GM21786 (cell line): ENCODE results near the gene ZNF678.
"Not testable (repeated sequence)": the region's sequence is repeated elsewhere in the genome, so short reads cannot be mapped to it uniquely, and the experiment has no call there.

Experiments used
- ATAC-seq: cut with Tn5 transposase; IDR thresholded peaks from one replicate; pipeline ENCODE4 v1.9.1; 2021; ENCODE audit not compliant: unreplicated experiment

ZNF678 gene

DNA sequence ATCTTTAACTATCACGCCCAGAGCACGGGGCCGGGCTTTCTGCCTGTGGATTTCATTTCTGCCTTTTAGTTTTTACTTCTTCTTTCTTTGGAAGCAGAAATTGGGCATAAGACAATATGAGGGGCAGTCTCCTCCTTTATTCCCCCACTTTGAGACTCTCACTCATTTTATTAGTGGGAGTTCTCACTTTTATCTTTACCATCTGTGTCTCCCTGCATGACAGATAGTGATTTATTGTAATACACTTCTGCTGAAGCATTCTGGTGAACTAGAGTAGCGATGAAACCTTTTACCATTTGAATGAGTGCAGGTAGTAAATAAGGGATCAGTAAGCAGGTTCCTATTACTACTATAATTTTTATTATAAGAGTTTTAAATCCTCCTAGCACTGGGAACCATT lies 26.4 kb downstream of the ZNF678 start:
- ATAC-seq: not testable (repeated sequence)

DNA sequence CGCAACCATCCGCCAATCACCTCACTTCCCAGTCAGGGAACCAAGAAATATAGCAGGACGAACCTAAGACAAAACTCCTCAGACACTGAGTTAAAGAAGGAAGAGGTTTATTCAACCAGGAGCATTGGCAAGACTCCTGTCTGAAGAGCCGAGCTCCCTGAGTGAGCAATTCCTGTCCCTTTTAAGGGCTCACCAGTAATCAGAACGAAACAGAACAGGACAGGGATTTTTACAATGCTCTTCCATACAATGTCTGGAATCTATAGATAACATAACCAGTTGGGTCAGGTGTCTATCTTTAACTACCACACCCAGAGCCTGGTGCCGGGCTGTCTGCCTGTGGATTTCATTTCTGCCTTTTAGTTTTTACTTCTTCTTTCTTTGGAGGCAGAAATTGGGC lies 32.9 kb downstream of the ZNF678 start:
- not testable (repeated sequence) for ATAC-seq

DNA sequence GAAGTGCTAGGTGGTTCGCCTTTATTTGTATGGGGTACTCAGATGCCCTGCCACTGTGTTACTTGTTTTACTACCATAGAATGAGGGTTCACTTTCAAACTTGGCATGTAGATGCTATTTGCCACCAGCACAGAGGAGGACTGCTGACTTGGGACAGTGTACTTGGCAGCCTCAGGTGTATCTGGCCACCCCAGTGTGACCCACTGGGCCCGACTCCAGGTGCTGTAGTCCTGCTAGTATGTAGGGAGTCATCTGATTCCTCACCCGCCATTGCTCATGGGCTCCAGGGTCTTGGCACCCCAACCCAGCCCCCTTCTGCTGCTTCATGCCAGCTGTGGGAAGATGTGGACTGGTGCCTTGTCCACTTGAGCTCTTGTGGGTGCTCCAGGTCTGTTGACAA lies 40.0 kb downstream of the ZNF678 start:
- no peak for ATAC-seq

DNA sequence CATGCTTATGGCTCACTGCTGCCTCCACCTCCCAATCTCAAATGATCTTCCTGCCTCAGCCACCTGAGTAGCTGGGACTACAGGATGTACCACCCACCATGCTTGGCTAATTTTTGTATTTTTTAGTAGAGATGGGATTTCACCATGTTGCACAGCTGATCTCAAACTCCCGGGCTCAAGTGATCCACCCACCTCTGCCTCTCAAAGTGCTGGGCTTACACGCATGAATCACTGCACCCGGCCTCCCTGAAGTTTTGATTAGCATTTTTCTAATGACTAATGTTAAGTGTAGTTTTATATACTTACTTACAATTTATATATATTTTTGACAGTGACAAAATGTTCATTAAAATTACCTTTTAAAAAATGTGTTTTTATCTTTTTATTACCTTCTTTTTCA lies 41.1 kb downstream of the ZNF678 start:
- ATAC-seq: no peak

DNA sequence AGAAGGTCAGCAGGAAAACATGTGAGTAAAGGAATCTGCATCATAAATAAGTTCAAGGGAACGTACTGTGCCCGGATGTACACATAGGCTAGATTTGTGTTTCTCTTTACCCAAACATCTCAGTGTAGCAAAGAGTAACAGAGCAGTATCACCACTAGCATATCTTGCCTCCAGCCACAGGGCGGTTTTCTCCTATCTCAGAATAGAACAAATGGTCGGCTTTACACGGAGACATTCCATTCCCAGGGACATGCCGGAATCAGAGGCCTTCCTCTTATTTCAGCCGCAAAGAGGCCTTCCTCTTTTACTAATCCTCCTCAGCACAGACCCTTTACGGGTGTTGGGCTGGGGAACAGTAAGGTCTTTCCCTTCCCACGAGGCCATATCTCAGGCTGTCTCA lies 42.9 kb downstream of the ZNF678 start:
- ATAC-seq: not testable (repeated sequence)

DNA sequence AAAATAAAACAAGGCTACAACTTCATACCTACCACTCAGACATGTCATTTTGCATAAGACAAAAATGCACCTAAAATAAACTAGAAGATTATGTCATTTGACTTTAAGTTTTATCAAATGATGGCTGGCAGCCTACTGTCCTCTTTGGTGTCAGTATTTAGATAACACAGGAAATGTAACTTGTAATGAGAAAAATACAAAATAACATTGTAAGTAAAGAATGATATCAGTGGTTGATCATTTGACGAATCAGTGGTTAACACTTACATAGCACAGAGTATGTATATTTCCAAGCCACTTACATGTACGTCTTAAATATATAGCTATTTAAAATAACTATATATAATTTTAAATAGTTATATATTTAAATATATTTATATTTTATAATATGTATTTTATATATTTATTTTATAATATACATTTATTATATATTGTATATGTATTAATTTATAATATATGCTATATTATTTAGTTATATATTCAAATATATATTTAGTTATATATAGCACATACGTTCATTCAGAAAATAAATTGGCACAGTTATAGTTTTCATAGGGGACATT lies 44.1 kb downstream of the ZNF678 start:
- ATAC-seq: no peak

DNA sequence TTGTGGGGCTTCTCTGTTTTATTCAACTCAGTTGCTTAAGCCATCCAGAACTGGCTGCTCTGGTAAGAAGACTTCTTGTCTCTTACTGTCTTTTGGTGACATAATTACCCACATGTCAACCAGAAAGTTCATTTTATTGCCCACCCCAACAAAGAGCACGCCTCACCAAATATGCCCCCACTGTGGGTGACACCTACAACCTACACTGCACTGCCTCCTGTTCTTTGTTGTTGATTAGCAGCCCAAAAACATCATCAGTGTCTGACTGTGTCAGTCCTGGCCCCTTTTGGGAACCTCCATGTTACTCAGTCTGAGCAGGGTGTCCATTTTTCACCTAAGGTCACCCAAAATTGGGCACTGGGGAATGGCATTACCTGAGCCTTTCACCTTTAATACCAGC lies 49.3 kb downstream of the ZNF678 start:
- ATAC-seq: no peak

DNA sequence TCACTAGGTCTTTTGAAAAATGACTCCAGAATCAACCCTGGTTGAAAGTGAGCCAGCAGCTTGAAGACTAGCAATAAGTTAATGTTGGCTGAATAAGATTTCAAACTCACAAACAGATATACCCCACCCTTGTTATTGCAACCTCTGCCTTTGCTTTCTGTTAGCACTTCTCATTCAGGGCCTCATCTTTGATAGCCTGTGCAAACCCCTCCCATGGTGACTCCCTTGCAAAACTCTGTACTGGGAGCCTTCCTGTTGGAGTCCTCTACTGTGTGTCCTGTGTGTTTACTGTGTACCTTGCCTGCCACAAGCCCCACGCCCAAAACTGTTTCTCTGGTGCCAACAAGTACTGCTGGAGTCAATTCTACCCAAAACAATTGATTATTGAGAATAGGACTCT lies 50.2 kb downstream of the ZNF678 start:
- ATAC-seq: no peak

DNA sequence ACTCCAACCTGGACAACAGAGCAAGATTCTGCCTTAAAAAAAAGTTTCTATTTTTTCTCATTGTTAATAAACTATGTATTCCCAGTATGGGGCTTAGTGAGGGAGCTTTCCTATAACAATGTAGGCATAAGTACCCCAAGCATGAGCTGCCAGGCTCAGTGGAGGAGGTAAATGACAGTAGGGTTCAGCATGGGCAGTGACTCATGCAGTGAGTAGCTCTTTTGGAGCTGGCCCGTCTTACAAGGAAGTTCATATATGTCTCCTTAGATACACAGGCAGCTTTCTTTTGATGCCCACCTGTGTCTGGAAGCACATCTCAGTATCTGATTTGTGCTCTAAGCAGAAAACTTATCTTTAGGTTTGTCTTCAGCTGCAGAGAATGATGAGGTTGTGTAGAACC lies 57.9 kb downstream of the ZNF678 start:
- no peak for ATAC-seq

DNA sequence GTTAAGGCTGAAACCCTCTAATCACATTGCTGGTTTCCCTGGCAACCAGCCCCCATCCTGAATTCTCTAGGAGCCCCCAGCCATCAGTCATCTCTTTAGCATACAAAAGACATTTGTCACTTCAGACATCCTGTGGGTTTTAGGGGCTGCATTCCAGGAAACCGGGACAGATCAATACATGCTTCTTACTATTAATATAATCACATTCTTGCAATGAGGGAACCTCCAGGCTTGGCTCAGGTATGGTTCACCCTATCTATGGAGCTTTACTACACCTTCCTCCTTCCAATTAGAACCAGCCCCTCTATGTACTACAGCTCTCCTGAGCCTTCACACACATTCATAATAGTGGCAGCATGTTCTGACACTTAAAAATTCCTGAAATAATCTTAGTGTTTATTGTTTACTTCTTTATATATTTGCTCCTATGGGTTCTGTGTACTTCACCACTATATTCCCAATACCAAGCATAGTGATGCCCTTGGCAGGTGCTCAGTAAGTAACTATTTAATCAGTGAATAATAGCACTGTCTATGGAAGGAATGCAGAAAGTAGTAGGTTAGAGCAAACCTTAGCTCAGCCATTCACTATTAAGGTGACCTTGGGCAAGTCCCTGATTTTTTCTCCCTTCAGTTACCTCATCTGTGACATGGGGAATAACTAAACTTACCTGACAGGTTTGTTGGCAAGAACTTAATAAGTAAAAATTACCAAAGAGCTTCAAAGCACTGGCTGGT lies 59.6 kb downstream of the ZNF678 start:
- ATAC-seq: no peak

DNA sequence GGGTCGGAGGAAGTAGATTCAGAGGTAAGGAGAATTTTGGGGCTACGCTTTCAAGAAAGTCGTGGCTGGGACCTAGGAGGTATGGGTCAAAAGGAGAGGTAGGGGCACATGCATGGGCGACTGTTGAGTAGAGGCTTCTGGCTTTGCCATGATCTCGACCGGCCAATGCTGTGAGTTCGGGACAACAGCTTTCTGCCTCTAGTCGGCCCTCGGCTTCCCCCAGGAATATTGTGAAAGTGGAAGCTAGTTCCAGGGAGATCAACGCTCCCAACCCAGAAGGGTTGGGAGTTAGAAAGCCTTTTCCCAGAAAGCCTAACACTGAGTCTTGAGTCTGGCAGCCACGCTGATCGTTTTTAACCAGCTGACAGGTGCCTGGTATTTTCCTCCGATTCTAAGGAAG lies 69.0 kb downstream of the ZNF678 start:
- ATAC-seq: no peak

DNA sequence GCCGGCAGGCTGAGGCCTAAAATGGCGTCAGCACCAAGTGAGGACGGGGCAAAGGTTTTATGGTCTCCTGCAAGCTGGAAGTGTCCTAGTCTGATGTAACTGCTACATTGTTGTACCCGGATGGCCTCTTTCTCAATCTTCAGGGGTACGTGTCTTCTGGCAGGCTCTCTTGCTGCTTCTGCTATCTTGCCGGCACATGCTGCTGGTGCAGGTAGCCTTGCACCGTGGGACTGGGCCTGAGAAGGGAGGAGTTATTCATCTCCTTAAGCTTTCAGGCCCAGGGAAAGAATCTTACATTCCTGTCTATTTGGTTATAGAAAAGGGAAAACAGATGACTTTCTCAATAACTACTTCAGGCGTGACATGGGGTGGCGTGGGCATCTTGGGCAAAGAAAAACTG lies 72.2 kb downstream of the ZNF678 start:
- ATAC-seq: no peak

DNA sequence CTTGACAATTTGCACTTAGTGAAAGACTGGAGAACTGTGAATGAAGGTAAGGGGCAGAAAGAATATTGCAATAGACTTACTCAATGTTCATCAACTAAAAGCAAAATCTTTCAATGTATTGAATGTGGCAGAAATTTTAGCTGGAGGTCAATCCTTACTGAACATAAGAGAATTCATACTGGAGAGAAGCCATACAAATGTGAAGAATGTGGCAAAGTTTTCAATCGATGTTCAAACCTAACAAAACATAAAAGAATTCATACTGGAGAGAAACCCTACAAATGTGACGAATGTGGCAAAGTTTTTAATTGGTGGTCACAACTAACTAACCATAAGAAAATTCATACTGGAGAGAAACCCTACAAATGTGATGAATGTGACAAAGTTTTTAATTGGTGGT lies 91.1 kb downstream of the ZNF678 start:
- ATAC-seq: no peak

DNA sequence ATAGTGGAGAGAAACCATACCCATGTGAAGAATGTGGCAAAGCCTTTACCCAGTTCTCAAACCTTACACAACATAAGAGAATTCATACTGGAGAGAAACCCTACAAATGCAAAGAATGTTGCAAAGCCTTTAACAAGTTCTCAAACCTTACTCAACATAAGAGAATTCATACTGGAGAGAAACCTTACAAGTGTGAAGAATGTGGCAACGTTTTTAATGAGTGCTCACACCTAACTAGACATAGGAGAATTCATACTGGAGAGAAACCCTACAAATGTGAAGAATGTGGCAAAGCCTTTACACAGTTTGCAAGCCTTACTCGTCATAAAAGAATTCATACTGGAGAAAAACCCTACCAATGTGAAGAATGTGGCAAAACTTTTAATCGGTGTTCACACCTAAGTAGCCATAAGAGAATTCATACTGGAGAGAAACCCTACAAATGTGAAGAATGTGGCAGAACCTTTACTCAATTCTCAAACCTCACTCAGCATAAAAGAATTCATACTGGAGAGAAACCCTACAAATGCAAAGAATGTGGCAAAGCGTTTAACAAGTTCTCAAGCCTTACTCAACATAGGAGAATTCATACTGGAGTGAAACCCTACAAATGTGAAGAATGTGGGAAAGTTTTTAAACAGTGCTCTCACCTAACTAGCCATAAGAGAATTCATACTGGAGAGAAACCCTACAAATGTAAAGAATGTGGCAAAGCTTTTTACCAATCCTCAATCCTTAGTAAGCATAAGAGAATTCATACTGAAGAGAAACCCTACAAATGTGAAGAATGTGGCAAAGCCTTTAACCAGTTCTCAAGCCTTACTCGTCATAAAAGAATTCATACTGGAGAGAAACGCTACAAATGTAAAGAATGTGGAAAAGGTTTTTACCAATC lies 91.7 kb downstream of the ZNF678 start:
- ATAC-seq: no peak

DNA sequence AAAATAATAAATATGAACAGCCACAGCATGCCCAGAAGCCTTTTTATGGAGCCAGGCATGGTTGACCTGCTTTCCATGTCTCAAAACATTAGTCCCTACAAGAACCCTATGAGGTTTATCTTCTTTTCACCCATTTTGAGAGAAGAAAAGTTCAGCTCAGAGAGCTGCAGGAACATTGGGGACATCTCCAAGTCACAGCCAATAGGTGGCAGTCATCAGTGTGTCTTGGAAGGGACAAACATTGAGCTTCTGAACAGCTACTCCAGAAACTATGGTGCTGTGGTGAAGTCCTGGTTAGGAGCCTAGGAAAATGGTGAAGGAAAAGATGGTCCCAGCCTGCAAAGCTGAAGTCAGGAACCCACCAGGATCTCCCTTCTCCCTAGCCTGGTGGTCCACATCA lies 98.1 kb downstream of the ZNF678 start:
- no peak for ATAC-seq

DNA sequence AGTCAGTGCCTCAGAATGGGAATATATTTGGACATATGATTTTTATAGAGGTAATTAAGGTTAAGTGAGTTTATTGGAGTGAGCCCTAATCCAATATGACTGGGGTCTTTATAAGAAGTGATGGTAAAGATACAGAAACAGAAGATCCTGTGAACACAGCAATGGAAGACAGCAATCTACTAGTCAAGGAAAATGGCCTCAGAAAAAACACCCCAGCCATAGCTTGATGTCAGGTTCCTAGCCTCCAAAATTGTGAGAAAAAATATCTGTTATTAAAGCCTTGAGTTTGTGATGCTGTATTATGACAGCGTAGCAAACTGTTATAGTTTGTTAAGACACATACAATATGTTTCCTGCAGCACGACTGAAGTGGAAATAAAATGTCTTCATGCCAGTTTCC lies 99.6 kb downstream of the ZNF678 start:
- ATAC-seq: no peak

DNA sequence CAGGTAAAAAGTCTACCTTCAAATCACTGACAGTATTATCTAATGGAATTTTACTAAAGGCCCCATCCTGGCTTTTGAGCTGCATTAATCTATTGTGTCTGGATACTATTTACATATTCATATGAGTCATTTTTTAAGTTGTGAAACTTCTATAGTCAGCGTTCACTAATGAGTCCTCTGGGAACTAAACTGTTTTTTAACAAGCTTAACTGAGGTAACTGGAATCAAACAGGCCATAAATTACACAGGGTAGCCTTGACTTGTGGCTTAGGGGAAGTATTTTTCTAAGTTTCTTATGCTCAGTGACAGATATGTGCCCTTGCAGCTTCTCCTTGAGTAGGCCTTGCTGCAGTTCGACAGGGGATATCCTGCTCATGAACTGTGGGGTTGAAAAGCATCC lies 102.9 kb downstream of the ZNF678 start:
- no peak for ATAC-seq

DNA sequence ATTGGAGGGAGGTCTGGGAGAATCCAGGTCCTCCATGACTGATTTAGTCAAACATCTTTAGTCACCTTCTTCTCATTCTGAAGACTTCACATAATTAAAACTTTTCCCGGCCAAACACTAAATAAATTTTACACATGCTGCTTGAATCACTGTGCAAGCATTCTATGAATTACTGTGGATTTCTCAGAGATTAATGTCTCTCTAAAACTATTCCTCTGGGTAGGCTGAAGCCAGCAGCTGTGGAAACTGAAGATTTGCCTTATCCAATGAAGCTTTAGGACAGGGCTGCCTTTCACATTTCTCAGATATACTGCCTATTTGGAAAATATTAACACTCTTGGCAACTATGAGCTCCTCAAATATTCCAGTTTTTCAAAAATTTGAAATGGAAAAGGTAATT lies 110.1 kb downstream of the ZNF678 start:
- ATAC-seq: no peak

DNA sequence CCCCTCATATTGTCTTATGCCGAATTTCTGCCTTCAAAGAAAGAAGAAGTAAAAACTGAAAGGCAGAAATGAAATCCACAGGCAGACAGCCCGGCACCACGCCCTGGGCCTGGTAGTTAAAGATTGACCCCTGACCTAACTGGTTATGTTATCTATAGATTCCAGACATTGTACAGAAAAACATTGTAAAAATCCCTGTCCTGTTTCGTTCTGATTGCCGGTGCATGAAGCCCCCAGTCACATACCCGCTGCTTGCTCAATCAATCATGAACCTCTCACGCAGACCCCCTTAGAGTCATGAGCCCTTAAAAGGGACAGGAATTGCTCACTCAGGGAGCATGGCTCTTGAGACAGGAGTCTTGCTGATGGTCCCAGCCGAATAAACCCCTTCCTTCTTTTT lies 122.5 kb downstream of the ZNF678 start:
- no peak for ATAC-seq

DNA sequence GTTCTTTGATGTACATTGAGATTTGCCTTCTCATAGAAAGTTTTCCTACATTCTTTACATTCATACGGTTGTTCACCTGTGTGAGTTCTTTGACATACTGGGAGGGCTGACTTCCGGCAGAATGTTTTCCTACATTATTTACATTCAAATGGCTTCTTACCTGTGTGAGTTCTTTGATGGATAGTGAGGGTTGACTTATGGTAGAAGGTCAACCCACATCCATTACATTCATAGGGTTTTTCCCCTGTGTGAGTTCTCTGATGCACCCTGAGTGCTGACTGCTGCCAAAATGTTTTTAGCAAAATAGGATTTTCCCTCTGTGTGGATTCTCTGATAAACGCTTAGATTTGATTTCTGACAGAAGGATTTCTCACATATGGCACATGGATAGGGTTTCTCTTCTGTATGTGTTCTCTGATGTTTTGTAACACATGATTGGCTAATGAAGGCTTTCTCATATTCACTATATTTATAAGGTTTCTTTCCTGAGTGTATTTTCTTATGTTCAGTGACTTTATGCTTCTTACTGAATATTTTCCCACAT lies 134.0 kb downstream of the ZNF678 start:
- no peak for ATAC-seq

DNA sequence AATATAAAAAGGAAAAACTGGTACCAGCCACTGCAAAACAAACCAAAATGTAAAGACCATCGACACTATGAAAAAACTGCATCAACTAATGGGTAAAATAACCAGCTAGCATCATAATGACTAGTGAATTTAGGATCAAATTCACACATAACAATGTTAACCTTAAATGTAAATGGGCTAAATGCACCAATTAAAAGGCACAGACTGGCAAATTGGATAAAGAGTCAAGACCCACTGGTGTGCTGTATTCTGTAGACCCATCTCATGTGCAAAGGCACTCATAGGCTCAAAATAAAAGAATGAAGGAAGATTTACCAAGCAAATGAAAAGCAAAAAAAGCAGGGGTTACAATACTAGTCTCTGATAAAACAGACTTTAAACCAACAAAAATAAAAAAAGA lies 138.3 kb downstream of the ZNF678 start:
- not testable (repeated sequence) for ATAC-seq

DNA sequence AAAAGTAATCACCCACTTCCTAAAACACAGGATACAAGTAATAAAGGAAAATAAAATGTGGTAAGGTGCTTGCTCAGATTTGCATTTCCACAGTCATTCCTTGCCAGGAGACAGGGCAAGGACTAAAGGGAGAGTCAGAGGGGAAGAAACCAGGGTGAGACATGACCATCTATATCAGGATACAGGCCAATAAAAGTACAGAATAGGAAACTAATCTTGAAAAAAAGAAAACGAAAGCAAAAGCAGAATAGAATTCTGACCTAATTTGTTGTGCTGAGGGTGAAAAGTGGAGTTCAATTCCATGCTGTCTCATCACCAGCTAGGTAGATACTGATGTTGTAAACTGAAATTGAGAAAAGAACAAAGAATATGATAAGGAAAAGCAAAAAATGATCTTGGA lies 144.5 kb downstream of the ZNF678 start:
- ATAC-seq: no peak
